A673 (cell line): ENCODE measurements around the gene PHACTR3.

ENCODE experiments used
- EZH2 ChIP-seq: fragments of 200-600 bp; sonication (generic); IDR thresholded peaks from 2 replicates; pipeline ENCODE4 v1.6.1; 2017; ENCODE audit warnings: borderline replicate concordance, low read depth, mild to moderate bottlenecking, mixed read lengths, antibody characterized with exemption, low read length; ENCODE audit not compliant: poor library complexity, severe bottlenecking
- TF ChIP-seq, protein P1 (sequence below): fragments of 300-800, 200-600 bp; sonication (generic); conservative IDR thresholded peaks from 2 replicates; pipeline ENCODE4 v1.5.1; 2017; ENCODE audit warnings: low read depth, mild to moderate bottlenecking, antibody characterized with exemption, low read length, moderate library complexity, mixed read lengths

DNA sequence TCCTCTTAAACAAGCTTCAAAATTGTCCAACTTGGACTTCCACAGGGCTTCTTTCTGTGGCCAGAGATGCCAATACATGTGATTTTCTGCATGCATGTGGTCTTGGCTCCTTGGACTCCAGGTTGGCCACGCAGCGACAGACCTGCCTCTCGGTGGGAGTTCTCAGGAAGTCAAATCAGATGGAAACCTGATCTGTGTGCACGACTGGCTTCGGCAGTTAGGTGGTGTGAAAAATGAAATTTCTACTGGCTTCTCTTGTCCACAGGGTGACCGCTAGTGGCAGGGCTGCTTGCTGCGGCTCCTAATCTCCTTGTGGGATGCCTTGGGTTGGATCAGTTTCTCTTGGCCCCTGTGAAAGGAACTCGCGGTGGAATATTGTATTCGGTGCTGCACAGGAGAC is 57.3 kb downstream of the PHACTR3 start:
- TF ChIP-seq, protein P1, sequence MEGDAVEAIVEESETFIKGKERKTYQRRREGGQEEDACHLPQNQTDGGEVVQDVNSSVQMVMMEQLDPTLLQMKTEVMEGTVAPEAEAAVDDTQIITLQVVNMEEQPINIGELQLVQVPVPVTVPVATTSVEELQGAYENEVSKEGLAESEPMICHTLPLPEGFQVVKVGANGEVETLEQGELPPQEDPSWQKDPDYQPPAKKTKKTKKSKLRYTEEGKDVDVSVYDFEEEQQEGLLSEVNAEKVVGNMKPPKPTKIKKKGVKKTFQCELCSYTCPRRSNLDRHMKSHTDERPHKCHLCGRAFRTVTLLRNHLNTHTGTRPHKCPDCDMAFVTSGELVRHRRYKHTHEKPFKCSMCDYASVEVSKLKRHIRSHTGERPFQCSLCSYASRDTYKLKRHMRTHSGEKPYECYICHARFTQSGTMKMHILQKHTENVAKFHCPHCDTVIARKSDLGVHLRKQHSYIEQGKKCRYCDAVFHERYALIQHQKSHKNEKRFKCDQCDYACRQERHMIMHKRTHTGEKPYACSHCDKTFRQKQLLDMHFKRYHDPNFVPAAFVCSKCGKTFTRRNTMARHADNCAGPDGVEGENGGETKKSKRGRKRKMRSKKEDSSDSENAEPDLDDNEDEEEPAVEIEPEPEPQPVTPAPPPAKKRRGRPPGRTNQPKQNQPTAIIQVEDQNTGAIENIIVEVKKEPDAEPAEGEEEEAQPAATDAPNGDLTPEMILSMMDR = no peak
- no peak for TF ChIP-seq EZH2
